GM23338 (cell line): ENCODE measurements around the gene NUDT13.

ENCODE experiments used
- CREB1 ChIP-seq: fragments of 250-450 bp; sonication (Bioruptor Pico); IDR thresholded peaks from 2 replicates; pipeline ENCODE4 v1.5.0; 2020; ENCODE audit warnings: low read depth, mild to moderate bottlenecking, moderate library complexity
- EZH2 ChIP-seq: fragments of 200-600 bp; sonication (generic); IDR thresholded peaks from one replicate; pipeline ENCODE4 v1.8.0; 2017; ENCODE audit warnings: antibody characterized with exemption, mild to moderate bottlenecking, low read depth; ENCODE audit not compliant: unreplicated experiment
- EZH2phosphoT487 ChIP-seq: fragments of 200-600 bp; sonication (generic); IDR thresholded peaks from one replicate; pipeline ENCODE4 v1.8.1; 2018; ENCODE audit warnings: antibody characterized with exemption; ENCODE audit not compliant: unreplicated experiment
- JUNB ChIP-seq: IDR thresholded peaks from one replicate; pipeline ENCODE4 v1.6.1; 2016; ENCODE audit warnings: antibody characterized with exemption; ENCODE audit not compliant: unreplicated experiment
- NANOG ChIP-seq: IDR thresholded peaks from 2 replicates; pipeline ENCODE4 v1.6.1; 2016; ENCODE audit warnings: antibody characterized with exemption, borderline replicate concordance
- POLR2AphosphoS5 ChIP-seq: IDR thresholded peaks from 2 replicates; pipeline ENCODE4 v1.6.1; 2016; ENCODE audit warnings: antibody characterized with exemption, low read depth
- STAT1 ChIP-seq: IDR thresholded peaks from one replicate; pipeline ENCODE4 v1.6.1; 2016; ENCODE audit warnings: antibody characterized with exemption; ENCODE audit not compliant: unreplicated experiment
- ZNF114 ChIP-seq: fragments of 250-450 bp; sonication (Bioruptor Pico); IDR thresholded peaks from 2 replicates; pipeline ENCODE4 v1.5.0; 2020; ENCODE audit warnings: mild to moderate bottlenecking, moderate library complexity
- ZNF331 ChIP-seq: fragments of 250-450 bp; sonication (Bioruptor Pico); IDR thresholded peaks from 2 replicates; pipeline ENCODE4 v1.5.0; 2020; ENCODE audit warnings: low read depth, mild to moderate bottlenecking, moderate library complexity
- TF ChIP-seq, protein P1 (sequence below), 2 experiments: fragments of 200-600 bp in 1 of 2; sonication (generic) in 1 of 2; conservative IDR thresholded peaks; 2 replicates each; pipeline versions ENCODE4 v1.5.1 to v1.6.1; 2016 to 2017; ENCODE audit warnings: antibody characterized with exemption in 2 of 2, low read depth in 2 of 2, mild to moderate bottlenecking in 2 of 2, moderate library complexity in 1 of 2
- TF ChIP-seq, protein P2 (sequence below): IDR thresholded peaks from one replicate; pipeline ENCODE4 v1.6.1; 2018; ENCODE audit warnings: antibody characterized with exemption; ENCODE audit not compliant: unreplicated experiment
- TF ChIP-seq, protein P3 (sequence below): IDR thresholded peaks from 2 replicates; pipeline ENCODE4 v1.6.1; 2016; ENCODE audit warnings: antibody characterized with exemption

DNA sequence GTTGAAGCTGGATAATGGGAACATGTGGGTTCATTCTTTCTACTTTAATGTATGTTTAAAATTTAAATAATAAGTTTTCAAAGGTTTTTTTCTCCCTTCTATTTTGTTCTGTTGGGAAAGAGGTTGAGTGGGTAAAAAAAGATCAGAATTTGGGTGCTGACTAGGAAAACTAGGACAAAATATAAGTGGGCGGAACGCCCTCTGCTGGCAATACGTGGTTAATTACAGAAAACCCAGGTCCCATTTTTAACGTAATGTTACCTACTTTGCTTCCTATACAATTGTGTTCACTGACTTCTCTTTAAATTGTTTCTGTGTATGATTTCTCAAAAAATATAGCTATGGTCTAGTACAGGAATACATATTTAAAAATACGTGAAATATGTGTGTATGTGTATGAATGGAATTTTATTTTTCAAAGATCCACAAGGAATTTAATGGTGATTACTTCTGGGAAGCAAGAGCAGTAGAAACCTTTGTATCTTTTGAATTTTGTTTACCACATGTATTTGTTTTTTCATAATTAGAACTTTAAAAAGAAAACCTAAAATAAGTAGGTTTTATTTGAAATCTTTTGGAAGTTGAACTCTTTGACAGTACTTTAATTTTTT, 48.9 kb downstream of the NUDT13 start:
- TF ChIP-seq ZNF114 = no peak
- TF ChIP-seq JUNB = no peak
- TF ChIP-seq, protein P1, sequence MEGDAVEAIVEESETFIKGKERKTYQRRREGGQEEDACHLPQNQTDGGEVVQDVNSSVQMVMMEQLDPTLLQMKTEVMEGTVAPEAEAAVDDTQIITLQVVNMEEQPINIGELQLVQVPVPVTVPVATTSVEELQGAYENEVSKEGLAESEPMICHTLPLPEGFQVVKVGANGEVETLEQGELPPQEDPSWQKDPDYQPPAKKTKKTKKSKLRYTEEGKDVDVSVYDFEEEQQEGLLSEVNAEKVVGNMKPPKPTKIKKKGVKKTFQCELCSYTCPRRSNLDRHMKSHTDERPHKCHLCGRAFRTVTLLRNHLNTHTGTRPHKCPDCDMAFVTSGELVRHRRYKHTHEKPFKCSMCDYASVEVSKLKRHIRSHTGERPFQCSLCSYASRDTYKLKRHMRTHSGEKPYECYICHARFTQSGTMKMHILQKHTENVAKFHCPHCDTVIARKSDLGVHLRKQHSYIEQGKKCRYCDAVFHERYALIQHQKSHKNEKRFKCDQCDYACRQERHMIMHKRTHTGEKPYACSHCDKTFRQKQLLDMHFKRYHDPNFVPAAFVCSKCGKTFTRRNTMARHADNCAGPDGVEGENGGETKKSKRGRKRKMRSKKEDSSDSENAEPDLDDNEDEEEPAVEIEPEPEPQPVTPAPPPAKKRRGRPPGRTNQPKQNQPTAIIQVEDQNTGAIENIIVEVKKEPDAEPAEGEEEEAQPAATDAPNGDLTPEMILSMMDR (conservative IDR thresholded peaks at IDR 0.05; ENCODE audit: low read depth in 2 of 2) = peak; percentile 71 to 89
- TF ChIP-seq, protein P2, sequence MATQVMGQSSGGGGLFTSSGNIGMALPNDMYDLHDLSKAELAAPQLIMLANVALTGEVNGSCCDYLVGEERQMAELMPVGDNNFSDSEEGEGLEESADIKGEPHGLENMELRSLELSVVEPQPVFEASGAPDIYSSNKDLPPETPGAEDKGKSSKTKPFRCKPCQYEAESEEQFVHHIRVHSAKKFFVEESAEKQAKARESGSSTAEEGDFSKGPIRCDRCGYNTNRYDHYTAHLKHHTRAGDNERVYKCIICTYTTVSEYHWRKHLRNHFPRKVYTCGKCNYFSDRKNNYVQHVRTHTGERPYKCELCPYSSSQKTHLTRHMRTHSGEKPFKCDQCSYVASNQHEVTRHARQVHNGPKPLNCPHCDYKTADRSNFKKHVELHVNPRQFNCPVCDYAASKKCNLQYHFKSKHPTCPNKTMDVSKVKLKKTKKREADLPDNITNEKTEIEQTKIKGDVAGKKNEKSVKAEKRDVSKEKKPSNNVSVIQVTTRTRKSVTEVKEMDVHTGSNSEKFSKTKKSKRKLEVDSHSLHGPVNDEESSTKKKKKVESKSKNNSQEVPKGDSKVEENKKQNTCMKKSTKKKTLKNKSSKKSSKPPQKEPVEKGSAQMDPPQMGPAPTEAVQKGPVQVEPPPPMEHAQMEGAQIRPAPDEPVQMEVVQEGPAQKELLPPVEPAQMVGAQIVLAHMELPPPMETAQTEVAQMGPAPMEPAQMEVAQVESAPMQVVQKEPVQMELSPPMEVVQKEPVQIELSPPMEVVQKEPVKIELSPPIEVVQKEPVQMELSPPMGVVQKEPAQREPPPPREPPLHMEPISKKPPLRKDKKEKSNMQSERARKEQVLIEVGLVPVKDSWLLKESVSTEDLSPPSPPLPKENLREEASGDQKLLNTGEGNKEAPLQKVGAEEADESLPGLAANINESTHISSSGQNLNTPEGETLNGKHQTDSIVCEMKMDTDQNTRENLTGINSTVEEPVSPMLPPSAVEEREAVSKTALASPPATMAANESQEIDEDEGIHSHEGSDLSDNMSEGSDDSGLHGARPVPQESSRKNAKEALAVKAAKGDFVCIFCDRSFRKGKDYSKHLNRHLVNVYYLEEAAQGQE = no peak
- no peak for TF ChIP-seq POLR2AphosphoS5
- no peak for TF ChIP-seq ZNF331 (CRISPR knock-in tag)
- no peak for TF ChIP-seq EZH2phosphoT487
- no peak for TF ChIP-seq CREB1 (CRISPR knock-in tag)
- TF ChIP-seq STAT1 = no peak
- TF ChIP-seq, protein P3, sequence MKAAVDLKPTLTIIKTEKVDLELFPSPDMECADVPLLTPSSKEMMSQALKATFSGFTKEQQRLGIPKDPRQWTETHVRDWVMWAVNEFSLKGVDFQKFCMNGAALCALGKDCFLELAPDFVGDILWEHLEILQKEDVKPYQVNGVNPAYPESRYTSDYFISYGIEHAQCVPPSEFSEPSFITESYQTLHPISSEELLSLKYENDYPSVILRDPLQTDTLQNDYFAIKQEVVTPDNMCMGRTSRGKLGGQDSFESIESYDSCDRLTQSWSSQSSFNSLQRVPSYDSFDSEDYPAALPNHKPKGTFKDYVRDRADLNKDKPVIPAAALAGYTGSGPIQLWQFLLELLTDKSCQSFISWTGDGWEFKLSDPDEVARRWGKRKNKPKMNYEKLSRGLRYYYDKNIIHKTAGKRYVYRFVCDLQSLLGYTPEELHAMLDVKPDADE = no peak
- TF ChIP-seq EZH2 = no peak
- no peak for TF ChIP-seq NANOG
